HG03097 (cell line): ENCODE results near the gene SCAANT1.

Experiments used
- ATAC-seq: cut with Tn5 transposase; IDR thresholded peaks from one replicate; pipeline ENCODE4 v1.9.1; 2021; ENCODE audit not compliant: unreplicated experiment, low FRiP score

The SCAANT1 gene

DNA sequence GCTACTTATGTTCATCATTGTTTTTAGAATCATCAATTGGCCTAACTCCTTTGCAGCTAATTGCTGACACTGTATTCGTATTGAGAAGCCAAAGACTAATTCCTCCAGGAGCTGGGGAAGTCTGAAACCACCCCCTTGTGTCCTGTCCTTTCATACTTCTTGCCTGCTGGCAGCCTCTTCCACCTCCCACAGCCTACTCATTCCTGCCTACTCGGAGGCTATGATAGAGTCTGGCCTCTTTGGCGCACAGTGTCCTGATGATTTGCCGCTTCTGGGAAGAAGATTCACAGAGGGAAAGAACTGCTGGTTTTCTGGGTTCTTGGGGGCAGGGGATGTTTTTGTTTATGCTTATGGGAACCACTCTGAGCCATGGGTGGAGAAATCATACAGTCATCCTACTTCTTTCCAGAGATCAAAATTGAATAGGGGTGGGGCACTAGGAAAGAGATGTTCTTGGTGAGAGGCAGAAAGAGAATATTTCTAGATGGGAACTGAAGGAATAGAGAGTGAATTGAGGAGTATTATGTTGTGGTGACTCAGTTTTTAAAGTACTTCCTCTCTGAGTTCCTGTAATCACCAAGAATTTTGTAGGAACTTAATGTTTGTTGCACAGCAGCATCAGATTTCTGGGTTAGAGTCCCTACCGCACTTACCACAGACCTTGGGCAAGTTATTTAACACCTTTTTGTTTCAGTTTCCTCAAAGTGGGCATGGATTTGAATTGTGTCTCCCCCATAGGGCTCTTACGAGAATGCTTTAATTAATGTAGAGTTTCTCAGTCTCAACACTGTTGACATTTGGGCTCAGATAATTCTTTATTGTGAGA lies 22.1 kb upstream of the SCAANT1 start:
- no peak for ATAC-seq

- peak; percentile 52 for ATAC-seq
These were observed 21.3 kb upstream of the SCAANT1 start for GRCh38 chr3:63933459-63933858.

DNA sequence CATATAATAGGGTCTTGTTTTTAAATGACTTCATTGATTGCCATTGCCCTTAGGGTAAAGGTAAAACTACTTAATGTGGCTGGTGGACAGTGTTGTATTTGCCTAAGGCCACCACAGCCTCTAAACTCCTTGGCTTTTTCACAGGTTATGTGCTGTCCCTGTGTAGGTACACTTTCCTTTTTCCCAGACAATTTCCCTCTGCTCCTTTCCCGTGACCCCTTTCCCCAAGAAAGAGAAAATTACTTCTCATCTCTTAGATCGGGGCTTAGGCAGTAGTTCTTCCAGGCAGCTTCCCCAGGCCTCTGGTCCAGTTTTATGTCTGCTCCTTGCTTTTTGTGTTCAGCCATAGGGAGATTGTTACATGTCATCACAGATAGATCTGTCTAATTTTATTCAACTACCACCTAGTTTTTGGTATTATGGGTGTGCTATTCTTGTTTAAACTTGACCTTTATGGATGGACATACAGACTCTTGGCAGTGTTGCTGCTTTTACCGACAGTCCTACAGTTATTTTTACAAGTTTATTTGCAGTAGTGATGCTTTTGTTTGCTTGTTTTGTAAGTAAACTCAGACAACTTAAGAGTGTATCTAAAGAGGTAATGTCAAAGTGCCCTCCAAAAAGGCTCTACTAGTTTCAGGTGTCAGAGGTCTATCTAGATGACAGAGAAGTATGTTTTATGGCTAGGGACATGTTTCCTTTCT lies 20.5 kb upstream of the SCAANT1 start:
- ATAC-seq = no peak

DNA sequence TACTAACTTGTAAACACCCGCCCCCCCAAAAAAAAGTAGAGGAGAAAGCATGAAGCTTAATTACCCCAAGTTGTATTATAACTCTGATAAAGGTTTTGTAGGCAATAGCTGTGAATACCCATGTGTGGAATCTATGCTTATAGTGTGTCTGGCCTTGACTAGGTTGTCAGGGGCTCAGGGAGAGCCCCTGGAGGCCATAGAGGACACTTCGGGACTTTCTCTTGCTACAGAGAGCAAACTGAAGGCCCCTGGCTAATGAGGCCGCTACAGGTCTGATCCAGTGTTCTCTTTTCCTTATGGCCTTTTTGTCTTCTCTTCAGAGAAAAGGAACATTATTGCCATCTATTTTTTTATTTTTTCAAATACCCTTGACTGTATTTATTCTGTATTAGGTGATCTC lies 19.1 kb upstream of the SCAANT1 start:
- ATAC-seq = no peak

DNA sequence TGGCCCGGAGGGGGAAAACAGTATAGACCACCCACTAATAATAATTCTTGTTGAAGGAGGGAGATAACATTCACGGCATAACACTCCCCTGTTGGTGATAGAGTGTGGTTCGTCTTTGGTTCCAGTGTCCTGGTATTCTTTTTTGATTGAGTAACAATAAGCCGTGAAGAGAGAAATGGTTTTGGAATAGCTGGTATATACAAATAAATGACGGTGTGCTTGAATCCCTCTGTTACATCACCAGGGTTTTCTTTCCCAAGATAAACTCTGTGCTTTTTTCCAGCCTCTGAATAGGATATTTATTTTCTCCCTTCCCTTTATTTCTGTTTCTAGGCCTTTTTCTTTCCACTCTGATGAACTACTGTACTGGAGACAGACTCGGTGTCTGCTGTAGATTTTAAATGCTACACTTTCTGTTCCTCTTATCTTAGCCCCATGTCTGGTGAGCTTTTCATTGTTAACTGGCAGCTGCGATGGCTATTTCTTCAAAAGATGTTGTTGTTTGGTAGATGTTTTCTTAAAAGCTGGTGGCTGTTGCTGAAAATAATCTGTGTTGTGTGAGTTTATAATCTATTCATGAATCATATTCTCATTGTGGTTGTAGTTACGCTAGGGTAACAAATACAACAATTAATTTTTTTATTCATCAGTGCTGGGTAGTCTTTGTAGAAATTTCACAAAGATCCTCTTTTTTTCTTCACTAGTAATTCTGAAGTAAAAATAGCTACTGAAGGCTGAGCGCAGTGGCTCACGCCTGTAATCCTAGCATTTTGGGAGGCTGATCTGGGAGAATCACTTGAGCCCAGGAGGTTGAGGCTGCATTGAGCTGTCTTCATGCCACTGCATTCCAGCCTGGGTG lies 15.5 kb upstream of the SCAANT1 start:
- no peak for ATAC-seq

- ATAC-seq = no peak
These were observed 14.1 kb upstream of the SCAANT1 start for GRCh38 chr3:63926309-63926708.

DNA sequence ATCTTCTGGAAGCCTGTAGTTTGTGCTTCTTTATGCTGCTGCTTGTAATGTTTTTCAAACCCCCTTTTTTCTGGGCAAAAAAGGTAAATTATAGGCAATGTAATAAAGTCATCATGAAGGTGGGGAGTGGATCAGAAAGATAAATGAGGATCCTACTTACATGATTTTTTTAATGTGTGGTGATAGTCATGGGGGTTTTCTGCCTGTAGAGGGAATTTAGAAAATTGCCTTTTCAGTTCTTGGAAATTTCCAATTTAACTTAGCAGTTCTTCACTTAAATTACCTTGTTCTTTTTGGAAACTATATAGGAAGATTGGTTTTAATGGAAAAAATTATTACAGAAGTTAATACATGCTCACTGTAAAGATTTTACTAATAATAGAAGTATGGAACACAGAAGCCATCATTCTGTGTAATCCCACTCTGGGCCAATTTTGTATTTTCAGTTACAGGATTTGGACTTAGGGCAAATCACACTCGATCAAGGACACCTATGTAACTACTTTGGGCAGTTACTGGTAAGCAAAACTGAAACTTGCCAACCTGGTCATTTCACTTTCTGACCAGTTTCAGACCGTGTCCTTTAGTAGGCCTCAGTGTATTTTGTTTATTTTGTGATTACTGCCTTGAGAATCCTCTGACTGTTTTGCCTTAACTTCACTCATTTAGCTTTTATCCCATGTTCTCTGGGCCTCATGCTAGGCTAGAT lies 10.5 kb upstream of the SCAANT1 start:
- ATAC-seq = no peak

DNA sequence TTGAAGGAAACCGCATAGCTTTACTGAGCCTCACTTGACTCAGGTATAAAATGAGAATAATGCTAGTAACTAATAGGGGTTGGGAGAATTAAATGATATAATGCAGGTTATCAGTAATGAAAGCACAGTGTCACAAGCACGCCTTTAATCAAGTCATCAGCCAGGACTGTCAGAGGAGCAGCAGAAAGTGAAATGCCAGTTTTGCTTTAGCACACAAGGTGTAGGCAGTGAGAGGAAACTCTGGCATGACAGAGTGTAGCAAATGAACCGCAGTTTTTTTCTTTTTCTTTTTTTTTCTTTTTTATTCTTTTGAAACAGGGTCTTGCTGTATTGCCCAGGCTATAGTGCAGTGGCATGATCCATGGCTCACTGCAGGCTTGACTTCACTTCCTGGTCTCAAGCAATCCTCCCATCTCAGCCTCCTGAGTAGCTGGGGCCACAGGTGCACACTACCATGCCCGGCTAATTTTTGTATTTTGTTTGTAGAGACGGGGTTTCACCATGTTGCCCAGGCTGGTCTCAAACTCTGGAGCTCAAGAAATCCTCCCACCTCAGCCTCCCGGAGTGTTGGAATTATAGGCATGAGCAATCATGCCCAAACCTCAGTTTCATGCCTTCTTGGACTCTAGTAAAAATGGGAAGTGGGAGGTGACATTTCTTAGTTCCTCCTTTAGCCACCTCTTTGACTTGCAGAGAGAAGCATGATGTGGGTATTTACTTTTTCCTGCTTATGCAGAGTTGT lies 9.7 kb upstream of the SCAANT1 start:
- peak; percentile 76 for ATAC-seq

DNA sequence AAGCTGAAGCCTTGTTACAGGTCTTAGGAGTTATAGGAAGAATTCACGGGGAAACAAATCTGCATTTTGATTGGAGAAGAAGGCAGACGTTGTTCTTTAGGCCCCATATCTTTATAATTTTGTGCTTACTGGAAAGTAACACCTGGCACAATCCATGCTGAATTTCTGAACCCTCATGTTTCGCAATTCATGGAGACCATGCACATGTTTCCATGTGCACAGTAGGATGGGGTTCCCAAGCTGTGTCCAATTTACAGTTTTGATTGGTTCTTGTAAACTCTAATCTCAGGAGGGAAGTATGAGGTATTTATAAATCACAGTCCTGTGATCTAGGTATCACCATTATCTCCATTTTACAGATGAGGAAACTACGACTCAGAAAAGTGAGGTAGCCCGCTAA lies 7.8 kb upstream of the SCAANT1 start:
- no peak for ATAC-seq

DNA sequence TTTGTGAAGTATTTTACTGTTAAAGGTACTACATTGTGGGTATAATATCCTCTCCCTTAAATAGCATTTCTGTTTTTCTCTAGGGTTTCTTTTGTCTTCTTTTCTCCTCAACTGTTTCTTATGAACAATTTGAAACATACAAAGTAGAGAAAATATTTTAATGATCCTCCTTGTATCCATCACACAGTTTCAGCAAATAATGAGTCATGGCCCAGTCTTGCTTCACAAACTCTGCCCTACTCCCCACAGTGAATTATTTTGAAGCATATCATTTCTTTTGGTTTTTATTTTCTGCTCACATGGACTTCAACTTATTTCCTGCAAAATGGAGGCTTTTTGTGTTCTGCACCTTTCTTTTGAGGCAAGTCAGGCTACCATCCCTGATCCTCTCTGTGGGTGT lies 6.1 kb upstream of the SCAANT1 start:
- ATAC-seq = no peak

DNA sequence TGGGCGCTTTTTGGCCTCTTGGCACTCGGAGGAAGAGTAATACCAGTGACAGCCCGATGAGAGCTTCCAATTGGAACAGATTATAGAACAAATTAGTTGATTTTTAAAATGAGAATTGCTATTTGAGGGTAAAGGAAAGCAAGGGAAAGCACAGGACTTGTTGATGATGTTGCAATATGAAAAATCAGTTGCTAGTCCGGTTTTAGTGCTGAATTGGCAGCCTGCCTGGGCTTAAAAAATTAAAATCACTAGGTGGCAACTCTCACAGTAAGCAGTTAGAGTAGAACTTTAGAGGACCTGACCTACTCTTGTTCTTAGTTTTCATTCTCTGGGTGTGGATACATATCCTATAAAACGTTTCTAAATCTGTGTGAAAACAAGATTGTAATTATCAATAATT lies 2.1 kb upstream of the SCAANT1 start:
- no peak for ATAC-seq

DNA sequence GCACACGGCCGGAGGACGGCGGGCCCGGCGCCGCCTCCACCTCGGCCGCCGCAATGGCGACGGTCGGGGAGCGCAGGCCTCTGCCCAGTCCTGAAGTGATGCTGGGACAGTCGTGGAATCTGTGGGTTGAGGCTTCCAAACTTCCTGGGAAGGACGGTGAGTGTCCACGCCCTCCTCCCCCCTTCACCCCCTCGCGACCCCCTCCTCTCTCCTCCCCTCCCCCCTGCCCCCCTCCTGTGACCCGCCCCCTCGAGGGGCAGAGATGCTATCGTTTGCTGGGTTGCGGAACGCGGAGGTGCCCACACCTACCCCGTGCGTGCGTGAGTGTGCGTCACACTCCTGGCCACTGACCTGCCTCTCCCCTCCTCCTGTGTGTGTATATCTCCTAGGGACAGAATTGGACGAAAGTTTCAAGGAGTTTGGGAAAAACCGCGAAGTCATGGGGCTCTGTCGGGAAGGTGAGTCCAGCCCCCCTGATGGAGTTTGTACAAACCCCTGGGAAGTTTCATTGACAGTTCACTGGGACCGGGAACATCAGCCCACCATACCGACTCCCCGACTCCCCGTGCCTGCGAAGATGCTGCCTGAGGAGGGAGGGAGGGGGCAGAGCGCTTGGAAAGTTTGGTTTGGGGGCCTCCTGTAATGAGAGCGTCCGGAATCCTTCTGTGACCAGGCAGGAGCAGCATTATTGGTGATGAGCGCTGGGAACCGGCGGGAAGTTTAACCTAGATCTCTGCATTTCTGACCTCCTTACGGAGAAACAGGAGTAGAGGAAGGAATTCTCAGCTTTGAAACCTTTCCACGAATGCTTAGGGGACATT lies 795 bp upstream of the SCAANT1 start:
- ATAC-seq = peak; percentile 31

- peak; percentile 25 for ATAC-seq
These were observed 692 bp downstream of the SCAANT1 start for GRCh38 chr3:63911509-63911872.

DNA sequence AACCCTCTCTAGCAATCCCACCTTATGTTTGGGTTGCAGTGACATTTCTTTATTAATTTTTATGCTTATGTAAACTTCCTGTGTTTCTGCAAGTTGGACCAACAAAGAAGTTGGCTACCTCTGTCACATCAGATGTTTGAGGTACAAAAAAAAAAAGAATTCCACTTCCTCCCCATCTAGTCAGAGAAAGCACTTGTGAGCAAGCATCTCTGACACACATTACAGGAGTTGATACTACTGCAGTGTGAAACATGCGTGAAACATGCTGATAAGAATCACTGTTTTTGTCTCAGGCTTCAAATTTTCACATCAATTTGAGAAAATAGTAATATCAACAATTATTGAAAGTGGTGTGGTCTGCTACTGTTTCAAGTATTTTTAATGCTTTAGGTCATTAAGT lies 1.3 kb downstream of the SCAANT1 start:
- no peak for ATAC-seq

GRCh38 chr3:63910001-63910400 lies 2.2 kb downstream of the SCAANT1 start:
- no peak for ATAC-seq

DNA sequence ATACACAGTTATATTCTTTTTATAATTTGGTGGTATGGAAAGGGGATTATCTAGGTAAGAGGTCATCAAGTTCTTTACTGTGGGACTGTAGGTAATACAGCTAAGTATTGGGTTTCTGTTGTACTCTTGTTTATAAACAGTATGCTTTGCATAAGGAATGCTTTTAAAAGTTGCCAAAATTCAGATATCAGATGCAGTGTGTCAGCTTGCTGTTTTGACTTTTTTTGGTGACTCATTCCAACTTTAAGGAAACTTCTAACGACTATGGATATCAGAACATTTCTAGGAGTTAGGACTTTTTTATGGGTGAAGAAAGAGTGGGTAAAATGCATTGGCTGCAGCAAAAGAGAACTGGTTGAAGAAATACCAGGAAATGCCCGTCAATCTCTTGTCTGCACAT lies 2.8 kb downstream of the SCAANT1 start:
- no peak for ATAC-seq

DNA sequence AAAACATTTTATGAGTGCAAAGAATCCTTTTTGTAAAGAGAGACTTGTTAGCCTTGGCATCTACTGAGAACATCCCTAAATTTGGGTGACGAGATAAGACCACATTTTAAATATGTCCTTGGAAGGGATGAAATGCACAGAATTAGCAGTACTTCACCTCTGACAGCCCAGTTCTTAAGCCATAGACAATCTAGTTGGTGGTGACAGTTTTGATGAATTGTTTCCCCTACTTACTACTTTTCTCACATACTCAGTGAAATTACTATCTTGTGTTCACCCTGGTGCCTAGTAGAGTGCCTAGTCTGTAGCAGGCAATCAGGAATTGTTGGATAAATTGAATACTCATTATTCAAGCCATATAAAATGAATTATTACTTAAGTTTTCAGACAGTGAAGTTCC lies 3.4 kb downstream of the SCAANT1 start:
- ATAC-seq = no peak

GRCh38 chr3:63908081-63908736 lies 4.0 kb downstream of the SCAANT1 start:
- ATAC-seq = no peak
